H1 (cell line): Measurements from ENCODE around the gene ZBTB20. TPM values are rescaled to one million over a fixed set of nuclear protein-coding genes. Genes with fewer than 3 reads are reported as not detected.

Experiments used
- CTCF ChIA-PET: fragments of 300-600 bp; sonication (Branson Sonifier 250); formaldehyde crosslinking; loops from one replicate; lab custom pipeline; 2021; ENCODE audit not compliant: partially characterized antibody; lab: Charles Lee
- POLR2A ChIA-PET: fragments of 300-600 bp; sonication (Branson Sonifier 250); formaldehyde crosslinking; loops from one replicate; lab custom pipeline; 2021; ENCODE audit warnings: inconsistent platforms; ENCODE audit not compliant: partially characterized antibody; lab: Charles Lee
- DNase-seq, 2 experiments: peaks; one replicate each; pipeline versions ENCODE4 v3.0.0 to v3.0.0-alpha.2; 2010 to 2022; ENCODE audit warnings: low spot score in 2 of 2, low read depth in 1 of 2, mixed read lengths in 1 of 2
- FAIRE-seq: peaks from 2 replicates; lab custom pipeline; 2011; peaks lifted over from hg19 to GRCh38; lab: Jason Lieb, UNC
- H2AFZ ChIP-seq: 2 replicates; pipeline ENCODE4 v1.8.1; 2012; ENCODE audit warnings: low read length, inconsistent platforms
- H2AK5ac ChIP-seq: 2 replicates; pipeline ENCODE4 v1.6.1; 2013; ENCODE audit warnings: low read depth, low read length
- H2BK120ac ChIP-seq: replicated peaks from 2 replicates; pipeline ENCODE3; 2013; ENCODE audit warnings: low read depth, low read length, inconsistent platforms
- H2BK12ac ChIP-seq: 2 replicates; pipeline ENCODE4 v1.6.1; 2013; ENCODE audit warnings: low read depth, low read length
- H2BK15ac ChIP-seq: 2 replicates; pipeline ENCODE4 v1.6.1; 2013; ENCODE audit warnings: low read length
- H2BK20ac ChIP-seq: 2 replicates; pipeline ENCODE4 v1.6.1; 2013; ENCODE audit warnings: low read length
- H2BK5ac ChIP-seq: 2 replicates; pipeline ENCODE4 v1.6.1; 2013; ENCODE audit warnings: low read depth, low read length
- H3K14ac ChIP-seq: 2 replicates; pipeline ENCODE4 v1.6.1; 2013; ENCODE audit warnings: inconsistent platforms; ENCODE audit not compliant: insufficient read length
- H3K18ac ChIP-seq: 2 replicates; pipeline ENCODE4 v1.6.1; 2013; ENCODE audit warnings: low read length; ENCODE audit errors: extremely low read depth
- H3K23ac ChIP-seq: 2 replicates; pipeline ENCODE4 v1.6.1; 2013; ENCODE audit warnings: inconsistent platforms; ENCODE audit not compliant: insufficient read length
- H3K23me2 ChIP-seq: 2 replicates; pipeline ENCODE4 v1.6.1; 2013; ENCODE audit warnings: low read depth, low read length
- H3K27ac ChIP-seq: 2 replicates; pipeline ENCODE4 v1.6.1; 2011; ENCODE audit warnings: low read depth, low read length, inconsistent platforms
- H3K27me3 ChIP-seq, 4 experiments: replicated peaks in 1 of 4; 1 replicate in 1 of 4; 2 replicates in 3 of 4; pipeline versions ENCODE4 v1.6.1 to v1.8.1; 2011 to 2013; ENCODE audit warnings: low read length in 3 of 4, mild to moderate bottlenecking in 3 of 4, inconsistent platforms in 2 of 4, mixed read lengths in 2 of 4, moderate library complexity in 1 of 4; ENCODE audit not compliant: control insufficient read depth in 3 of 4, insufficient read depth in 3 of 4; ENCODE audit errors: extremely low read depth in 1 of 4
- H3K36me3 ChIP-seq, 4 experiments: 2 replicates each; pipeline versions ENCODE4 v1.6.1 to v1.8.1; 2011 to 2013; ENCODE audit warnings: mild to moderate bottlenecking in 4 of 4, low read length in 3 of 4, moderate library complexity in 2 of 4, control low read depth in 1 of 4, inconsistent platforms in 1 of 4; ENCODE audit not compliant: insufficient read depth in 4 of 4, control insufficient read depth in 2 of 4
- H3K4ac ChIP-seq: replicated peaks from 2 replicates; pipeline ENCODE3; 2013; ENCODE audit warnings: low read length, low read depth, mixed read lengths, inconsistent platforms; ENCODE audit not compliant: insufficient read length
- H3K4me1 ChIP-seq, 4 experiments: replicated peaks in 1 of 4; 1 replicate in 1 of 4; 2 replicates in 3 of 4; pipeline versions ENCODE4 v1.6.1 to v1.8.1; 2011 to 2013; ENCODE audit warnings: low read length in 3 of 4, inconsistent platforms in 2 of 4, mixed read lengths in 1 of 4; ENCODE audit not compliant: insufficient read depth in 4 of 4, control insufficient read depth in 3 of 4
- H3K4me2 ChIP-seq, 2 experiments: 2 replicates each; pipeline versions ENCODE4 v1.6.1 to v1.8.1; 2011 to 2013; ENCODE audit warnings: low read depth in 2 of 2, low read length in 2 of 2, control low read depth in 1 of 2, inconsistent platforms in 1 of 2, mild to moderate bottlenecking in 1 of 2; ENCODE audit not compliant: insufficient read depth in 1 of 2
- H3K4me3 ChIP-seq, 4 experiments: fragments of 200-600, 300-600 bp in 1 of 4; sonication (generic), shearing (Covaris generic), sonication (Bioruptor Twin) in 1 of 4; 2 replicates each; pipeline versions ENCODE4 v1.5.1 to v1.8.1; 2011 to 2016; ENCODE audit warnings: low read length in 4 of 4, low read depth in 3 of 4, control low read depth in 2 of 4, inconsistent platforms in 2 of 4, mild to moderate bottlenecking in 2 of 4, mixed read lengths in 1 of 4, moderate library complexity in 1 of 4; ENCODE audit not compliant: insufficient read depth in 2 of 4; ENCODE audit errors: extremely low read depth in 1 of 4
- H3K56ac ChIP-seq: replicated peaks from 2 replicates; pipeline ENCODE3; 2013; ENCODE audit warnings: low read depth, mild to moderate bottlenecking, mixed read lengths, low read length, inconsistent platforms; ENCODE audit not compliant: insufficient read length
- H3K79me1 ChIP-seq: 2 replicates; pipeline ENCODE4 v1.6.1; 2013; ENCODE audit warnings: low read depth, low read length, control low read depth
- H3K79me2 ChIP-seq, 2 experiments: 2 replicates each; pipeline versions ENCODE4 v1.6.1 to v1.8.1; 2012 to 2013; ENCODE audit warnings: low read length in 2 of 2, mild to moderate bottlenecking in 2 of 2, inconsistent platforms in 1 of 2; ENCODE audit not compliant: insufficient read depth in 2 of 2, control insufficient read depth in 1 of 2
- H3K9ac ChIP-seq, 4 experiments: replicated peaks in 1 of 4; 1 replicate in 1 of 4; 2 replicates in 3 of 4; pipeline versions ENCODE4 v1.6.1 to v1.8.1; 2011 to 2013; ENCODE audit warnings: low read depth in 3 of 4, low read length in 3 of 4, control low read depth in 2 of 4, mild to moderate bottlenecking in 2 of 4, moderate library complexity in 2 of 4, inconsistent platforms in 1 of 4; ENCODE audit errors: extremely low read depth in 1 of 4
- H3K9me3 ChIP-seq, 2 experiments: 2 replicates each; pipeline versions ENCODE4 v1.6.1 to v1.8.1; 2012 to 2013; ENCODE audit warnings: mild to moderate bottlenecking in 2 of 2, moderate library complexity in 2 of 2, control low read depth in 1 of 2, inconsistent platforms in 1 of 2, low read depth in 1 of 2, low read length in 1 of 2, mixed read lengths in 1 of 2; ENCODE audit not compliant: insufficient read depth in 2 of 2
- H4K20me1 ChIP-seq, 2 experiments: replicated peaks in 1 of 2; 2 replicates each; pipeline versions ENCODE3 to v1.8.1; 2011 to 2013; ENCODE audit warnings: inconsistent platforms in 2 of 2, low read length in 2 of 2, mild to moderate bottlenecking in 1 of 2; ENCODE audit not compliant: insufficient read depth in 2 of 2, control insufficient read depth in 1 of 2
- H4K5ac ChIP-seq: 2 replicates; pipeline ENCODE4 v1.6.1; 2013; ENCODE audit warnings: low read length, low read depth, mixed read lengths, inconsistent platforms; ENCODE audit not compliant: insufficient read length
- H4K8ac ChIP-seq: 2 replicates; pipeline ENCODE4 v1.8.0; 2013; ENCODE audit warnings: mild to moderate bottlenecking, moderate library complexity, low read length, inconsistent platforms; ENCODE audit not compliant: insufficient read depth; ENCODE audit errors: extremely low read depth
- H4K91ac ChIP-seq: replicated peaks from 2 replicates; pipeline ENCODE3; 2013; ENCODE audit warnings: low read length, mixed read lengths, inconsistent platforms; ENCODE audit not compliant: insufficient read length
- ATF2 ChIP-seq: IDR thresholded peaks from 2 replicates; pipeline ENCODE4 v1.6.1; 2012; ENCODE audit warnings: low read length, inconsistent platforms
- ATF3 ChIP-seq: IDR thresholded peaks from 2 replicates; pipeline ENCODE4 v1.6.1; 2011; ENCODE audit warnings: low read depth, mild to moderate bottlenecking, low read length; ENCODE audit not compliant: insufficient read depth
- BACH1 ChIP-seq: IDR thresholded peaks from 2 replicates; pipeline ENCODE4 v1.6.1; 2012; ENCODE audit warnings: low read length, improper control_type of control experiment
- CBX5 ChIP-seq: fragments of 300-800, 300-1000 bp; sonication (generic); IDR thresholded peaks from 2 replicates; pipeline ENCODE4 v1.7.1; 2016; ENCODE audit warnings: antibody characterized with exemption, low read length, low read depth
- CHD1 ChIP-seq: IDR thresholded peaks from 2 replicates; pipeline ENCODE4 v1.6.1; 2012; ENCODE audit warnings: low read depth, low read length, improper control_type of control experiment
- GABPA ChIP-seq: IDR thresholded peaks from 2 replicates; pipeline ENCODE4 v1.6.1; 2011; ENCODE audit warnings: mild to moderate bottlenecking, low read length, moderate library complexity, borderline replicate concordance; ENCODE audit not compliant: insufficient read depth
- RAD21 ChIP-seq, 2 experiments: IDR thresholded peaks in 1 of 2; conservative IDR thresholded peaks in 1 of 2; 2 replicates each; pipeline ENCODE4 v1.6.1; 2011; ENCODE audit warnings: low read depth in 2 of 2, low read length in 2 of 2, improper control_type of control experiment in 1 of 2, inconsistent platforms in 1 of 2, mild to moderate bottlenecking in 1 of 2, moderate library complexity in 1 of 2
- SP2 ChIP-seq: IDR thresholded peaks from 2 replicates; pipeline ENCODE4 v1.6.1; 2012; ENCODE audit warnings: mild to moderate bottlenecking, low read length, inconsistent platforms
- SUZ12 ChIP-seq: fragments of 200-600 bp; sonication (generic); IDR thresholded peaks from 2 replicates; pipeline ENCODE4 v1.6.1; 2012; ENCODE audit warnings: mild to moderate bottlenecking, inconsistent platforms, low read length, moderate library complexity, mixed read lengths
- YY1 ChIP-seq: IDR thresholded peaks from 2 replicates; pipeline ENCODE4 v1.6.1; 2011; ENCODE audit warnings: low read depth, mild to moderate bottlenecking, low read length
- ZNF274 ChIP-seq: IDR thresholded peaks from 2 replicates; pipeline ENCODE4 v1.7.0; 2012; ENCODE audit warnings: low read length, borderline replicate concordance; ENCODE audit errors: extremely low read depth
- WGBS, 2 experiments: shearing (Covaris generic) in 1 of 2; methylation state at CpG; one replicate each; pipeline versions ENCODE4 v1.1.6 to v1.1.7; 2013 to 2015; ENCODE audit warnings: low lambda C conversion rate in 2 of 2, mixed read lengths in 2 of 2, inconsistent platforms in 1 of 2, low coverage in 1 of 2, missing lambda C conversion rate in 1 of 2; ENCODE audit not compliant: insufficient replicate concordance in 2 of 2, insufficient coverage in 1 of 2, insufficient read length in 1 of 2; ENCODE audit errors: extremely low coverage in 1 of 2, missing lambda C conversion rate in 1 of 2; 5-methylcytosine and 5-hydroxymethylcytosine counted together
- polyA plus RNA-seq, 7 experiments: library from polyadenylated mRNA; depleted of rRNA in 3 of 7; stranded (reverse) in 5 of 7; unstranded in 2 of 7; fragments of >200 nt in 5 of 7; fragments of 200-250 nt in 2 of 7; gene quantifications; 1 replicate in 5 of 7; 2 replicates in 1 of 7; 4 replicates in 1 of 7; pipeline versions ENCODE4 v1.2.1 to v1.2.3, GENCODE V29; 2011 to 2013; ENCODE audit warnings: missing spikeins in 2 of 7, mixed read lengths in 2 of 7
- total RNA-seq: library from RNA; stranded (reverse); fragmentation: NEBNext Ultra II Directional; extraction: Animal tissue kit (Norgen Biotek cat#: 25700); gene quantifications from 2 replicates; pipeline ENCODE4 v1.2.1, GENCODE V29; 2021

The ZBTB20 gene
- total and polyA plus RNA-seq, 2 of the 8 experiments (the other 6 are each of a cell fraction or from before 2014, with no cell fraction given) = 0.35 to 1.3 TPM

- no peak overlapping the region for H3K56ac ChIP-seq
- H4K20me1 ChIP-seq = no peaks in the 10 kb centered on the region
- H4K8ac ChIP-seq = no peak overlapping the region
- H3K79me2 ChIP-seq = no peaks in the 10 kb centered on the region
- no peaks in the 10 kb centered on the region for H3K79me1 ChIP-seq
- H3K36me3 ChIP-seq = peaks cover 0 to 3% (median 0%) of the 10 kb centered on the region in 4 experiments; a peak in 1 of 8 replicates
- no peak overlapping the region for H2BK120ac ChIP-seq
- H2BK20ac ChIP-seq = no peak overlapping the region
- no peak overlapping the region for H3K27ac ChIP-seq
- no peaks in the 10 kb centered on the region; a peak in 1 of 4 replicates for H3K9me3 ChIP-seq
- no peak overlapping the region for H3K4me2 ChIP-seq
- no peak overlapping the region for H2BK5ac ChIP-seq
- no peak overlapping the region for H4K91ac ChIP-seq
- H2BK15ac ChIP-seq = no peak overlapping the region
- ChIA-PET POLR2A (interaction anchor here (0.6 kb wide), 1 partner anchor 1611 kb away, joined by 3 read pairs; no protein-coding TSS in a partner anchor), CTCF (interaction anchor here (1.3 to 4.9 kb wide), 2 partner anchors 8 to 39 kb away, joined by 3 to 34 read pairs; no protein-coding TSS in a partner anchor)
- no peak overlapping the region for H3K4ac ChIP-seq
- H3K23ac ChIP-seq = no peak overlapping the region
- no peak overlapping the region for H3K18ac ChIP-seq
- no peak overlapping the region for H3K9ac ChIP-seq
- H2BK12ac ChIP-seq = no peak overlapping the region
- no peaks in the 10 kb centered on the region for H3K23me2 ChIP-seq
- H3K4me1 ChIP-seq = peaks cover 0 to 6% (median 2%) of the 10 kb centered on the region in 4 experiments; a peak in 2 of 7 replicates
- H3K4me3 ChIP-seq = no peak overlapping the region
- H3K14ac ChIP-seq = no peak overlapping the region
- no peak overlapping the region for H2AK5ac ChIP-seq
- H2AFZ ChIP-seq = no peak overlapping the region
- no peak overlapping the region for H4K5ac ChIP-seq
- FAIRE-seq = no peak
- 97% methylated on average over 2 of the region's 2 CpGs; no CpG with 5 or more reads in 1 of the 2 experiments for WGBS, 2 experiments
- no peak for DNase-seq
- H3K27me3 ChIP-seq = no peaks in the 10 kb centered on the region
- no peak for TF ChIP-seq ZNF274
- no peak for TF ChIP-seq YY1
- no peak for TF ChIP-seq SP2
- no peak for TF ChIP-seq RAD21 (IDR thresholded peaks at IDR 0.05 in 1 of 2, conservative IDR thresholded peaks at IDR 0.05 in 1 of 2; ENCODE audit: low read depth in 2 of 2, low read length in 2 of 2)
- TF ChIP-seq CHD1 = no peak
- no peak for TF ChIP-seq BACH1
- TF ChIP-seq GABPA = no peak
- TF ChIP-seq CBX5 = no peak
- TF ChIP-seq SUZ12 = no peak
- TF ChIP-seq ATF3 = no peak
- TF ChIP-seq ATF2 = no peak
Measured at GRCh38 chr3:114374433-114374990, 772.6 kb downstream of the ZBTB20 start.
